Measurements from ENCODE around the gene GPR52. TPM values are rescaled to one million over a fixed set of nuclear protein-coding genes. Genes with fewer than 3 reads are reported as not detected.

Gene GPR52
- total and polyA plus RNA-seq, 2 of the 13 experiments (the other 11 are each of a cell fraction or from before 2014, with no cell fraction given): 0.25 to 1.5 TPM

DNA sequence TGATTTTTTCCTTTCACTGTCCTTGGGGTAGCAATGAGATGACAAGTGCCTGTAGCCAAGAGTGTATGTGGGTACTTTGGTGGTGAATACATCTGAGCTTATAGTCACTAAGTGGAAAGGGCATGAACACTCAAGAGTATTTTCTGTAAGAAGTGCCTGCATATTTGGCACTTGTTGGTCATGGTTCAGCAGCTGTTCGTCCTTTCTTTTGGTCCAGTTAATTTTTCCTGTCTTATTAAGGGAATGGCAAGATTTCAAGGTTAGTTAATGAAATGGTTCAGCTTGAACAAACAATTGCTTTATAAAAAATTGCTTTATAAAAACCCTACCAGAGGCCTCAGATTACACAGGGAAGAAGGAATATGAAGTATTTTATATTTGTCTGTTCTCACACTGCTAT, 48.6 kb upstream of the GPR52 start:
- BruUV-seq (replicated peaks): no TSS peak
- Histone ChIP-seq H3K79me2 (ENCODE audit: insufficient read depth, low read length) (no peaks in the 10 kb centered on the region), H2AFZ (ENCODE audit: low read length) (no peak overlapping the region), H3K36me3 (replicated peaks in 1 of 2; ENCODE audit: control insufficient read depth in 1 of 2, insufficient read depth in 2 of 2, low read length in 2 of 2) (no peaks in the 10 kb centered on the region; a peak in 1 of 5 replicates), H3K4me1 (ENCODE audit: insufficient read depth, low read length) (no peaks in the 10 kb centered on the region), H3K9me3 (ENCODE audit: low read length) (no peaks in the 10 kb centered on the region), H3K27me3 (ENCODE audit: control insufficient read depth in 1 of 2, insufficient read depth in 2 of 2, low read length in 2 of 2) (no peaks in the 10 kb centered on the region), H3K9ac (ENCODE audit: insufficient read depth, low read depth, low read length) (no peak overlapping the region), H3K4me3 (replicated peaks in 1 of 3; ENCODE audit: insufficient read depth in 1 of 3, low read depth in 2 of 3, low read length in 3 of 3) (no peak overlapping the region), H3K4me2 (ENCODE audit: low read depth, low read length) (no peak overlapping the region), H3K27ac (ENCODE audit: extremely low read length, insufficient read depth, low read length) (no peak overlapping the region), H4K20me1 (ENCODE audit: insufficient read depth, low read length) (no peaks in the 10 kb centered on the region)
- ChIA-PET POLR2A (no interaction called here), CTCF (ENCODE audit: low intra/inter-chr PET ratio, low total read pairs) (no interaction called here)
- ATAC-seq (no peak), DNase-seq (ENCODE audit: low spot score) (no peak), FAIRE-seq (no peak)
- TF ChIP-seq ZNF253 (CRISPR knock-in tag; IDR thresholded peaks at IDR 0.05; ENCODE audit: borderline replicate concordance): no peak
- no peak for TF ChIP-seq ZNF674 (CRISPR knock-in tag; IDR thresholded peaks at IDR 0.05; ENCODE audit: low read depth)
- TF ChIP-seq THYN1 (CRISPR knock-in tag; IDR thresholded peaks at IDR 0.05; ENCODE audit: borderline replicate concordance, low read depth): no peak
- no peak for TF ChIP-seq PITX1 (CRISPR knock-in tag; IDR thresholded peaks at IDR 0.05)
- TF ChIP-seq ZBTB8A (CRISPR knock-in tag; IDR thresholded peaks at IDR 0.05; ENCODE audit: borderline replicate concordance, low read depth): no peak
- TF ChIP-seq LCORL (IDR thresholded peaks at IDR 0.05): no peak
- TF ChIP-seq LCORL (CRISPR knock-in tag; IDR thresholded peaks at IDR 0.05): no peak
- TF ChIP-seq ZNF704 (CRISPR knock-in tag; IDR thresholded peaks at IDR 0.05; ENCODE audit: borderline replicate concordance): no peak
- no peak for TF ChIP-seq ZNF484 (CRISPR knock-in tag; IDR thresholded peaks at IDR 0.05; ENCODE audit: borderline replicate concordance, low read depth)
- no peak for TF ChIP-seq ZNF550 (CRISPR knock-in tag; IDR thresholded peaks at IDR 0.05; ENCODE audit: borderline replicate concordance)
- no peak for TF ChIP-seq ELF1 (CRISPR knock-in tag; IDR thresholded peaks at IDR 0.05)
- TF ChIP-seq ELK4 (CRISPR knock-in tag; IDR thresholded peaks at IDR 0.05; ENCODE audit: borderline replicate concordance): no peak
- no peak for TF ChIP-seq PAWR (CRISPR knock-in tag; IDR thresholded peaks at IDR 0.05; ENCODE audit: borderline replicate concordance)
- TF ChIP-seq ZNF205 (CRISPR knock-in tag; IDR thresholded peaks at IDR 0.05): no peak
- no peak for TF ChIP-seq ZNF383 (CRISPR knock-in tag; IDR thresholded peaks at IDR 0.05; ENCODE audit: borderline replicate concordance)
- TF ChIP-seq KLF9 (CRISPR knock-in tag; IDR thresholded peaks at IDR 0.05; ENCODE audit: low read depth): no peak
- intact Hi-C loops (cut with micrococcal nuclease; ENCODE audit: unreplicated experiment) (no loop called here), in situ Hi-C loops (cut with HindIII; ENCODE audit: extremely low pct_ligation_motif_present, low pct_unique_long_range_greater_than_20kb) (no loop called here)
- WGBS (ENCODE audit: low lambda C conversion rate): 97% methylated on average over 1 of the region's 1 CpG
